CD4-positive, alpha-beta T cell treated with Interleukin-17A for 4 hours (primary cell): Measurements from ENCODE around the gene ETV2.
"Not testable (repeated sequence)": the region's sequence is repeated elsewhere in the genome, so short reads cannot be mapped to it uniquely, and the experiment has no call there.

Experiments used
- DNase-seq: peaks from one replicate; pipeline ENCODE4 v3.0.0-alpha.2; 2020; ENCODE audit warnings: mixed read lengths

The ETV2 gene

GRCh38 chr19:35641515-35642151 lies at the start of gene ETV2:
TSS of gene ETV2 (plus strand) at chr19:35641745. CDS start at chr19:35642461, 716 bp downstream.
- DNase-seq, result peak; percentile 40

- peak; percentile 42 for DNase-seq
Measured at GRCh38 chr19:35592226-35592625, 49.3 kb upstream of the ETV2 start.

GRCh38 chr19:35595026-35595425 lies 46.5 kb upstream of the ETV2 start:
- DNase-seq, result not testable (repeated sequence)

GRCh38 chr19:35595928-35596327 lies 45.6 kb upstream of the ETV2 start:
- no peak for DNase-seq

GRCh38 chr19:35596366-35596999 lies 45.1 kb upstream of the ETV2 start:
- no peak for DNase-seq

- DNase-seq, result no peak
Measured at GRCh38 chr19:35601971-35602370, 39.6 kb upstream of the ETV2 start.

- DNase-seq, result not testable (repeated sequence)
Measured at GRCh38 chr19:35604436-35604835, 37.1 kb upstream of the ETV2 start.

GRCh38 chr19:35607170-35607569 lies 34.4 kb upstream of the ETV2 start:
- not testable (repeated sequence) for DNase-seq

GRCh38 chr19:35607661-35608060 lies 33.9 kb upstream of the ETV2 start:
- no peak for DNase-seq

- DNase-seq, result no peak
Measured at GRCh38 chr19:35608251-35608650, 33.3 kb upstream of the ETV2 start.

GRCh38 chr19:35609851-35610353 lies 31.6 kb upstream of the ETV2 start:
- DNase-seq, result peak; percentile 53

- DNase-seq, result no peak
Measured at GRCh38 chr19:35612224-35612558, 29.4 kb upstream of the ETV2 start.

GRCh38 chr19:35612559-35613321 lies 28.8 kb upstream of the ETV2 start, which contains the start of gene HAUS5:
TSS of gene HAUS5 (plus strand) at chr19:35612735. CDS start at chr19:35612795, 60 bp downstream.
- DNase-seq, result peak; percentile 94

- DNase-seq, result no peak
Measured at GRCh38 chr19:35613574-35613973, 28.0 kb upstream of the ETV2 start.

- DNase-seq, result no peak
Measured at GRCh38 chr19:35615036-35615435, 26.5 kb upstream of the ETV2 start.

- DNase-seq, result no peak
Measured at GRCh38 chr19:35618857-35619256, 22.7 kb upstream of the ETV2 start.

GRCh38 chr19:35619290-35619923 lies 22.1 kb upstream of the ETV2 start:
- DNase-seq, result no peak

- no peak for DNase-seq
Measured at GRCh38 chr19:35620001-35620400, 21.5 kb upstream of the ETV2 start.

GRCh38 chr19:35621708-35622107 lies 19.8 kb upstream of the ETV2 start:
- no peak for DNase-seq

- DNase-seq, result no peak
Measured at GRCh38 chr19:35622750-35623149, 18.8 kb upstream of the ETV2 start.

GRCh38 chr19:35623327-35624010 lies 18.1 kb upstream of the ETV2 start:
- no peak for DNase-seq

- no peak for DNase-seq
Measured at GRCh38 chr19:35628264-35628564, 13.3 kb upstream of the ETV2 start.
